Measurements from ENCODE around the gene SPOPL.
"Not testable (repeated sequence)": the region's sequence is repeated elsewhere in the genome, so short reads cannot be mapped to it uniquely, and the experiment has no call there.

SPOPL gene

DNA sequence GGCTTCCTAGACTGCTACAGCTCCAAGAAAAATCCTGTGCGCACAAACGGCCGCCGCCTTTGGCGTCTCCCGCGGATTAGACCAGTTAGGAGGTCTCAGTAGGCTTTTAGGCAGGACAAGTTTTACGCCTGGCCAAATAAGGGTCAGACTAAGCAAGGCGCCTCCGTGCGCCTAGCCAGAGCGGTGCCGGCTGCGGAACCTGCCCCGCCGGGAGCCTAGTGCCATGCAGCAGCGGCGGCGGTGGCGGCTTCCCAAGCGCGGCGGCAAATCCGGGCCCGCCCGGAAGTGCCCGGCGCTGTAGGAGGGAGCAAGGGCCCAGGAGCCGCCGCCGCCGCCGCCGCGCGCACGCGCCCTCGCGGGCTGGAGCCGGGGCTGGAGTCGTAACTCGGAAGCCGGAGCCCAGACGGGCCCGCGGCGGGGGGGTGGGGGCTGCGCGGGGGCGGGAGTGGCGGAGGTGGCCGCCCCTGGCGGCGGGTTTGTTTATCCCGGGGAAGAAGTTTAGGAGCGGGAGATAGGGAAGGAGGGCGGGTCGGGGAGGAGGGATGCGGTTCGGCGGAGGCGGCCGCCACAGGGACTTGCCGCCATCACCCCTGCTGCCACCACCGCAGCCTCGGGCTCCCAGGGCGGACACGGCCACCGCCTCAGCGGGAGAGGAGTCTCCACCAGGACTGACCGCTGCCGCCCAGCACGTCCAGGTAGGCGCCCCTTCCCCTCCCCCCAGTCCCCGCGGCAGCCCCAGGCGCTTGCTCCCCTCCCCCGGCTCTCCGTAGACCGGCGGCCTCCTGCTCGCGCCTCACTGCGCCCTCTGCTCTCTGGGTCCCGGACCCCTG is at the start of gene SPOPL:
TSS of gene SPOPL (plus strand) at position 346 of the 830 bp plus-strand sequence. CDS start 48,447 bp downstream, outside the sequence.
- TF ChIP-seq, protein P1, sequence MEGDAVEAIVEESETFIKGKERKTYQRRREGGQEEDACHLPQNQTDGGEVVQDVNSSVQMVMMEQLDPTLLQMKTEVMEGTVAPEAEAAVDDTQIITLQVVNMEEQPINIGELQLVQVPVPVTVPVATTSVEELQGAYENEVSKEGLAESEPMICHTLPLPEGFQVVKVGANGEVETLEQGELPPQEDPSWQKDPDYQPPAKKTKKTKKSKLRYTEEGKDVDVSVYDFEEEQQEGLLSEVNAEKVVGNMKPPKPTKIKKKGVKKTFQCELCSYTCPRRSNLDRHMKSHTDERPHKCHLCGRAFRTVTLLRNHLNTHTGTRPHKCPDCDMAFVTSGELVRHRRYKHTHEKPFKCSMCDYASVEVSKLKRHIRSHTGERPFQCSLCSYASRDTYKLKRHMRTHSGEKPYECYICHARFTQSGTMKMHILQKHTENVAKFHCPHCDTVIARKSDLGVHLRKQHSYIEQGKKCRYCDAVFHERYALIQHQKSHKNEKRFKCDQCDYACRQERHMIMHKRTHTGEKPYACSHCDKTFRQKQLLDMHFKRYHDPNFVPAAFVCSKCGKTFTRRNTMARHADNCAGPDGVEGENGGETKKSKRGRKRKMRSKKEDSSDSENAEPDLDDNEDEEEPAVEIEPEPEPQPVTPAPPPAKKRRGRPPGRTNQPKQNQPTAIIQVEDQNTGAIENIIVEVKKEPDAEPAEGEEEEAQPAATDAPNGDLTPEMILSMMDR (IDR thresholded peaks at IDR 0.05; ENCODE audit: insufficient read depth, low read length, missing control alignments) = no peak
- ChIA-PET CTCF (interaction anchor here (0.9 to 1.0 kb wide), 2 partner anchors 21 to 89 kb away, joined by 3 read pairs; no protein-coding TSS in a partner anchor), POLR2A (interaction anchor here (1.1 kb wide), 1 partner anchor 14 kb away, joined by 4 read pairs; no protein-coding TSS in a partner anchor)
- DNase-seq (ENCODE audit: low read depth, low spot score) = no peak
- H3K4me3 ChIP-seq (ENCODE audit: low read depth, low read length) = peak within 1 kb of the TSS; percentile 85

DNA sequence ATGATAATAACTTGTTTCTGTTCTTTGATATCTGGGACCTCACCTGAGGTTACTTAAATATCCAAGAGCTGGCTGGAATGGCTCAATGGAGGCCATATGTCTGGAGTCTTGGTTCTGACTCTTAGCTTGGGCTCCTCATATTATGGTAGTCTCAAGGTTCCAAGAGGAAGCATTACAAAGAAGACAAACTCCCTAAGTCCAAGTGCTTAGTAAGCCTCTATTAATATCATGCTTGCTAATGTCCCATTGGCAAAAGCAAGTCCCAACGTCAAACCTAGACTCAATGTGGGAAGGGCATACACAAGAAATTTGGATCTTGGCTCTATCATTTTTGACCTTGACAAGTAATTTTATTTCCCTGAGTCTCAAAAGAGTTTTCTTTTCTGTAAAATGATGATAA is 49.2 kb upstream of the SPOPL start:
- CTCF ChIA-PET = no interaction called here
- no peak overlapping the region for H3K4me3 ChIP-seq (ENCODE audit: low read depth, low read length)
- POLR2A ChIA-PET = no interaction called here
- DNase-seq (ENCODE audit: low read depth, low spot score) = no peak
- TF ChIP-seq, protein P1 (IDR thresholded peaks at IDR 0.05; ENCODE audit: insufficient read depth, low read length, missing control alignments) = no peak

DNA sequence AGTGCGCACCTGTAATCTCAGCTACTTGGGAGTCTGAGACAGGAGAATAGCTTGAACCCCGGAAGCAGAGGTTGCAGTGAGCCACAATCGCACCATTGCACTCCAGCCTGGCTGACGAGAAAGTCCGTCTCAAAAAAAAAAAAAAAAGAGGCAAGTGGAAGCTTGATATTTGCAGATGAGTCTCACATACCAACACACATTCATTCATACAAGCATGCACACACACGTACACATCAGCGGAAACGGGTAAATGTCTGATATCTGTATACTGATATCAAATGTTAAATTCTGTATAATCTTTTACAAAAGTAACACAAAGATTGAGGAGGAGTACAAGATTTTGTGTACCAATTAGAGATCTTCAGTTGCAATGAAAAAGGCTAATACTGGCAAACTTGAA is 47.8 kb upstream of the SPOPL start:
- ChIA-PET POLR2A (no interaction called here), CTCF (no interaction called here)
- TF ChIP-seq, protein P1 (IDR thresholded peaks at IDR 0.05; ENCODE audit: insufficient read depth, low read length, missing control alignments) = no peak
- H3K4me3 ChIP-seq (ENCODE audit: low read depth, low read length) = no peak overlapping the region
- DNase-seq (ENCODE audit: low read depth, low spot score) = no peak

DNA sequence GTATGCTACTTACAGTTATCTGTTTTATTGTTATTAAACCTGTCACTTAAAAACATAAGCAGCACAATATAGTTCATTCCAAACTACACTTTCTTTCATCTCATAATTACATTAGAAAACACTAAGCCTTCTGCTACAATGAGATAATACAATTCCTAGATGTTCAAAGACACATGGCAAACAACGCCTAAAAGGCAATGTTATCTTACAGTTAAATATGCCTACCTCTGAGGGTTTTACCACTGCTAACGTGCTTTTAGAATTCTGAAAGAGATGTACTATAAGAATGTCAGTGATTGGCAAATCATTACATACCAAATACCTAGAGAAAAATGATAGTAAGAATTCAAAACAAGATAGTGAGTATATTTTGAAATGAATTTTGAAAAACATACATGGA is 46.8 kb upstream of the SPOPL start:
- POLR2A ChIA-PET = no interaction called here
- CTCF ChIA-PET = no interaction called here
- H3K4me3 ChIP-seq (ENCODE audit: low read depth, low read length) = no peak overlapping the region
- TF ChIP-seq, protein P1 (IDR thresholded peaks at IDR 0.05; ENCODE audit: insufficient read depth, low read length, missing control alignments) = no peak
- DNase-seq (ENCODE audit: low read depth, low spot score) = no peak

DNA sequence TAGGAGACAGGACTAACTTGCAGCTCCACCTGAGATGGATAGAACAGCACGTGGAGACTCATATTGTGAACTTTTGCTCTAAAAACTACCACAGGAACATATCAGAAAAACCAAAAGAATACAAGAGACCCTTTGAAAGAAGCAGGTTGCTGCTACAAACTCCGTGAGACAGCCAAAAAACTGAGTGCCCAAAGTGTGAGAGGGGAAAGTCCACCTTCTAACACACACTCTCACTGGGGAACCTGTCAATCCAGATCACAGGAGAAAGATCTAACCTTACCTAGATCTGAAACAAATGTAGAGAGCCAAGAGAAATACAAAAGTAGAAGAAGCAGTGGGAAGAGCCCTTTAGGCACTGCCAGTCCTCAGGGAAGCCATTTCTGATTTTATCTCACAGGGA is 46.3 kb upstream of the SPOPL start:
- POLR2A ChIA-PET = no interaction called here
- TF ChIP-seq, protein P1 (IDR thresholded peaks at IDR 0.05; ENCODE audit: insufficient read depth, low read length, missing control alignments) = no peak

DNA sequence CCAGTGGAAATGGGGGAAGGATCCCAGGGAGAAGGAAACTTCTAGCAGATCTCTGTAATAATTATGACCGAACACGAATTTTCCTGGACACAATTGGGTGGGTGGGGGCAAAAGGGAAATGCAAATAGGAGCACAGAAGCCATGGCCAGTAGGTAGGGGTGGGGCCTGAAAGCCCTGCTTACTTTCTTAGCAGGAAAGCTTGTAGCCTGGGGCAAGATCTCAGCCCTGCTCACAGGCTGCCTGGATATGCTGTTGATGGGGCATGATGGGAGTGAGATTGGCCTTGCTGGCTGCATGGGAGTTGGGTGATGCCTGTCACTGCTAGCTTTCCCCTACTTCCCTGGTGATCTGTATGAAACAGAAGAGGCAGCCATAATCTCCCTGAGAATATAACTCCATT is 45.9 kb upstream of the SPOPL start:
- CTCF ChIA-PET = no interaction called here

More for the DNA sequence above, 46.3 kb upstream of the SPOPL start:
- CTCF ChIA-PET = no interaction called here
- H3K4me3 ChIP-seq (ENCODE audit: low read depth, low read length) = no peak overlapping the region
- no peak for DNase-seq (ENCODE audit: low read depth, low spot score)

DNA sequence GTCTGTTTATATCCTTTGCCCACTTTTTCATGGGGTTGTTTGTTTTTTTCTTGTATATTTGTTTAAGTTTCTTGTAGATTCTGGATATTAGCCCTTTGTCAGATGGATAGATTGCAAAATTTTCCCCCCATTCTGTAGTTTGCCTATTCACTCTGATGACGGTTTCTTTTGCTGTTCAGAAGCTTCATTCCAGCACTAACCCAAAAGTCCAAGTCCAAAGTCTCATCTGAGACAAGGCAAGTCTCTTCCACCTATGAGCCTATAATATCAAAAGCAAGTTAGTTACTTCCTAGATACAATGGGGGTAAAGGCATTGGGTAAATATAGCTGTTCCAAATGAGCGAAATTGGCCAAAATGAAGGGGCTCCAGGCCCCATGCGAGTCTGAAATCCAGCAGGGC is 38.9 kb upstream of the SPOPL start:
- CTCF ChIA-PET; H3K4me3 ChIP-seq (ENCODE audit: low read depth, low read length); POLR2A ChIA-PET; DNase-seq (ENCODE audit: low read depth, low spot score): not testable (repeated sequence)

More for the DNA sequence above, 45.9 kb upstream of the SPOPL start:
- TF ChIP-seq, protein P1 (IDR thresholded peaks at IDR 0.05; ENCODE audit: insufficient read depth, low read length, missing control alignments) = no peak
- POLR2A ChIA-PET = no interaction called here
- no peak overlapping the region for H3K4me3 ChIP-seq (ENCODE audit: low read depth, low read length)
- DNase-seq (ENCODE audit: low read depth, low spot score) = no peak
